HG03571 (cell line): ENCODE data around the gene APLP2.
A peak's percentile ranks its signal among the peaks of the same experiment; 100 is the strongest.
"Not testable (repeated sequence)": the region's sequence is repeated elsewhere in the genome, so short reads cannot be mapped to it uniquely, and the experiment has no call there.

Source experiments
- ATAC-seq: cut with Tn5 transposase; IDR thresholded peaks from one replicate; pipeline ENCODE4 v1.9.1; 2021; ENCODE audit not compliant: unreplicated experiment

APLP2 gene

DNA sequence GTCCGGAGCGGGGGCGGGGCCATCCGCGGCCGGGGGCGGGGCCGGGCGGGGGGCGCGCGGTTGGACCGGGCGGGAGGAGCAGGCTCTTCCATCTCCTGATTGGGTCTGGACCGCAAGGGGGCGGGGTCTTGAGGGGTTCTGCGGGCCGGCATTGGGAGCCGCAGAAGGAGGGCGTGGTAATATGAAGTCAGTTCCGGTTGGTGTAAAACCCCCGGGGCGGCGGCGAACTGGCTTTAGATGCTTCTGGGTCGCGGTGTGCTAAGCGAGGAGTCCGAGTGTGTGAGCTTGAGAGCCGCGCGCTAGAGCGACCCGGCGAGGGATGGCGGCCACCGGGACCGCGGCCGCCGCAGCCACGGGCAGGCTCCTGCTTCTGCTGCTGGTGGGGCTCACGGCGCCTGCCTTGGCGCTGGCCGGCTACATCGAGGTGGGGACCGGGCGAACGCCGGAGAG, at the start of gene APLP2:
APLP2 (plus strand) TSS at position 236 of the 450 bp plus-strand sequence; CDS start at position 320, 84 bp downstream.
- peak; percentile 93 for ATAC-seq

DNA sequence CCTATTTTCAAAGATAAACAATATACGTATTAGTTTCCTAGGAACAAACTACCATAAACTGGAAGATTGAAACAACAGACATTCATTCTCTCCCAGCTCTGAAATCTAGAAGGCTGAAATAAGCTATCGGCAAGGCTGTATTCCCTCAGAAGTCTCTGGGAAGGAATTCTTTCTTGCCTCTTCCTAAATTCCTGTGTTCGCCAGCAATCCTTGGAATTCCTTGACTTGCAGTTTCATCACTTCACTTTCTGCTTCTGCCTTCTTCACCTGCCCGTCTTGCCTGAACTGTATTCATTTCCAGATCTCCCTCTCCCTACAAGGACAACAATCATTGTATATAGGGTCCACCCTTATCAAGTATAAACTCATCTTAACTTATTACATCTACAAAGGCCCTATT, 49.4 kb upstream of the APLP2 start:
- ATAC-seq: no peak

- ATAC-seq: not testable (repeated sequence)
Measured at GRCh38 chr11:130021606-130022005, 48.1 kb upstream of the APLP2 start.

- no peak for ATAC-seq
Measured at GRCh38 chr11:130022799-130023198, 46.9 kb upstream of the APLP2 start.

GRCh38 chr11:130023204-130023603, 46.5 kb upstream of the APLP2 start:
- ATAC-seq: peak; percentile 96

DNA sequence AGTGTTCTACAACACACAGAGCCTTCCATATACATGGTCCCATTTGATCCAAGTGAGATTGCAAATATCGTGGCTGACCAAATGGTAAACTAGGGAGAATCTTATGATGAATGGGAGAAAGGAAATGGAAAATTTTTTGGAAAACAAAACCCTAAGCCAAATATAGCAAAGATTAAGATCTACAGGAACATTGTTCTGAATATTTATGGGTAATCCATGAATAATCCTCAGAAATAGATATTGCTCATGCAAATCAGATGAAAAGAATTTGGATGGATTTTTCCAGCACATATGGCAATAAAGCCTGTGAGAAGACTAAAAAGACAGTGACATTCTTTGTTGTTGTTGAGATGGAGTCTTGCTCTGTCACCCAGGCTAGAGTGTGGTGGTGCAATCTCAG, 45.3 kb upstream of the APLP2 start:
- ATAC-seq: no peak

DNA sequence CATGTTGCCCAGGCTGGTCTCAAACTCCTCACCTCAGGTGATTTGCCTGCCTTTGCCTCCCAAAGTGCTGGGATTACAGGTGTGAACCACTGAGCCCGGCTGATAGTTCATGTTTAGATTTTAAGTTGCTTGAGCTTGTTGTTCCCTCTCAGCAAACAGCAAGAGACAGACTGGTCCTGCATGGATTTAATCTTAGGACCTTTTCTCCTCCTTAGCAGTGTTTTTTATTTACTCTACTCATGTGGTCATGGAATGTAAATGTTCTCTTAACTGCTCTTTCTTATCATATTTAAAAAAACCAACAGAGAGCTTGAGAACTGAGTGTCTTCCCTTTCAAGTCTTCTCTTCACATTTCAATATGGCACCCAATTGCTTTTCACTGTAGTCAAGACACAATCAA, 44.3 kb upstream of the APLP2 start:
- ATAC-seq: no peak

DNA sequence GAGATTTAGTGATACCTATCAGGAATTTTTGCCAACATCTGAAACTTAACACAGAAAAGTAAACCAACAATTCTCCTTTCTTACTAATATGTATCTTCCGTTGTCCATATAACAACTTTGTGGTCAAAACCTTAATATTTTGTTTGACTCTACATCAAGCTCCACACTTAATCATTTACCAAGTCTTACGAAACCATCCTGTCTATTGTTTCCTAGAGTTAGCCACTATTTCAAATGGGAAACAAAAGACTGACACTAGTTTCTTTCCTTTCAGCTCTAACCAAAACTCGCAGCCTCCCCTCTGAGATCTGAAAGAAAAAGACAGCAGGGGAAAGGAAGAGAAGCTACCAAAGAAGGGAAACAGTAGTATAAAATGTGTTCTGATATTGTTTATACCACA, 40.6 kb upstream of the APLP2 start:
- no peak for ATAC-seq

GRCh38 chr11:130031056-130031455, 38.6 kb upstream of the APLP2 start:
- ATAC-seq: no peak

DNA sequence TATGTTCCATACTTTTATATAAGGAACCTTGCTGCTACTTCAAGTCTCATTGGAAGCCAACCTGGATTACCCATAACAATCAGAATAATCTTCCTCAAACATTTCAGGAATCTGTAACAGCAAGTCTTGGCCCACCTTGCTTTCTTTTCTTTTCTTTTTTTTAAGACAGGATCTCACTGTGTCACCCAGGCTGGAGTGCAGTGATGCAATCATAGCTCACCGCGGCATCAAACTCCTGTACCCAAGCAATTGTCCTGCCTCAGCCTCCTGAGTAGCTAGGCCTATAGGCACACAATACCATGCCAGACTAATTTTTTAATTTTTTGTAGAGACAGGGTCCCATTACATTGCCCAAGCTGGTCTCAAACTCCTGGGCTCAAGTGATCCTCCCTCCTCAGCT, 37.7 kb upstream of the APLP2 start:
- no peak for ATAC-seq

DNA sequence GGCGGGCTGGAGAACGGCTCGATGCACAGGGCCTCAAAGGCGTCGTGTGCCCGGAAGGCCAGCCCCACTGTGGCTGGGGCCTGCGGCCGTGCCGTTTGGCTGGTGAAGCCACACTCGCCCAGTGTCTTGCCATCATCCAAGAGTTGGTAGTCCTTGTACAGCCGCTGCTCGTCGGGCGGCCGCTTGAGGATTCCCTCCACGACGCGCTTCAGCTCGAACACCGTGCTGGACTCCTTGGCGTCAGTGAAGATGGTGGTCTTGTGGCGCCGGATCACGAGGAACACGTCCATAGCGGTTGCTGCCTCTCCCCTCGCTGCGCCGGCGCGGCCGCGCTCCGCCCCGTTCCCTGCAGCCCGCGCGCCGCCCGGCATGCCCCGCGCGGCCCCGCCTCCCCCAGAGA, 36.8 kb upstream of the APLP2 start:
- ATAC-seq: no peak

GRCh38 chr11:130034236-130034635, 35.5 kb upstream of the APLP2 start:
- ATAC-seq: no peak

- no peak for ATAC-seq
Measured at GRCh38 chr11:130037058-130037457, 32.6 kb upstream of the APLP2 start.

DNA sequence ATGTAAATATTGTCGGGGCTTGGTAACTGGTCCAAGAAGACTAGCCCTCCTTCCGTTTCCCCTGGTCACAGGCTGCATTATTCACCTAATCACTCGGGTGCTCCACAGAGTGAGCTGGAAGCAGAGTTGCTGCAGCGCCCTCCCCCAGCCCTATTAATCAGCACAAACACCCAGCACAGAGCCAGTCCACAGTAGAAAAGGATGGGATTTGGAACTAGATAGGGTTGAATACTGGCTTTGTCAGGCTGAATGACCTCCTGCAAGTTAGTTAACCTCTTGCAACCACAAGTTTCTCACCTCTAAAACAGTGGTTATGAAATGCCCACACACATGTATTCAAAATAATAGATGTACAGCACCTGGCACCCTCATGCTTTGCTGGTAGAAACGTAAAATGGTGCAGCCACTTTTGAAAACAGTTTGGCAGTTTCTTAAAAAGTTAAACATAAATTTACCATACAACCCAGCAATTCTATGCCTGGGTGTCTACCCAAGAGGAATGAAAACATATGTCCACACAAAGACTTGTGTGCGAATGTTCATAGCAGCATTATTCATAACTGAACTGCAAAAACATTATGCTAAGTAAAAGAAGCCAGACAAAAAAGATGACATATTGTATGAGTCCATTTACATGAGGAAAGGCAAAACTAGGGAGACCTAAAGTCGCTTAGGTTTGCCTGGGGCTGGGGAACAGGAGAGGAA, 31.7 kb upstream of the APLP2 start:
- no peak for ATAC-seq

- no peak for ATAC-seq
Measured at GRCh38 chr11:130040281-130040940, 29.3 kb upstream of the APLP2 start.

GRCh38 chr11:130042093-130042591, 27.6 kb upstream of the APLP2 start:
- ATAC-seq: no peak

DNA sequence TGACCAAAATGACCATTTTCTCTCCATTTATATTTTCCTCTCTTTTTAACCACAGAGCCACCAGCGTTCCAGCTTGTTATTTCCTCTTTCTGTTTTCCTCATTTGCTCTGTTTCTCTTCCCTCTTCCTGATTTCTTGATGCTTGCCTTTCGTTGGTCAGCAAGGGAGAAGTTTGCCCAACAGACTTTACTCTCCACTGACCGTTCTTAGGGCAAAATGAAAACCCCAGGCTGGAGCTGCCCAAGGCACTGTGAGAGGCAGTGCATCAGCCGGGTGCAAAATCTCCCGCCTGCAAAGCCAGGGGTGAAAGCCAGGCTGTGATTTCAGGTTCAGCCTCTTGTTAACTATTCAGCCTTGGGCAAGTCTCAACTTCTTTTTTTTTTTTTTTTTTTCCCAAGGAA, 26.1 kb upstream of the APLP2 start:
- ATAC-seq: no peak

GRCh38 chr11:130047141-130047540, 22.6 kb upstream of the APLP2 start:
- ATAC-seq: no peak

- no peak for ATAC-seq
Measured at GRCh38 chr11:130049328-130049771, 20.3 kb upstream of the APLP2 start.

DNA sequence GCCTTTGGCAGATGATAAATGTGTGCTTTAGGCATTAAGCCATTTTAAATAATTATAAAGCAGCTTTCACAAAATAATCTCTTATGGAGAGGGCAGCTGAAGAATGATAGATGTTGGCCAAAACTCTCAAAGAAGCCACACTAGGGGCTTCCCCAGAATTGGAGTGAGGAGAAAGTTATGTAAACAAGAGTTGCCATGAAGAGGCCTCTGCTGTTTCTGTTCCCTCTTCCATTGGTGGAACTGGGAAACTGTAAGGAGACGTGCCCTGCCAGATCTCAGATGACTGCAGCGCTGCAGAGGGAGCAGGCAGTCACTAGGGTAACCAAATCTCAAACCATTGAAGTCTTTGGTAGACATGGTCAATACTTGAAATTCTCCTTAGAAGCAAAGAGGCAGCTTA, 19.4 kb upstream of the APLP2 start:
- no peak for ATAC-seq

- no peak for ATAC-seq
Measured at GRCh38 chr11:130051082-130051481, 18.6 kb upstream of the APLP2 start.

GRCh38 chr11:130052567-130052966, 17.1 kb upstream of the APLP2 start:
- no peak for ATAC-seq
